ENCODE results near the gene MRPL20. TPM values are rescaled to one million over a fixed set of nuclear protein-coding genes. Genes with fewer than 3 reads are reported as not detected.

MRPL20 gene
- total and polyA plus RNA-seq, 2 donors (not counting 3 experiments of a cell fraction or from before 2014, with no cell fraction given) = 134 to 152 TPM

GRCh38 chr1:1376551-1377226, 30.4 kb downstream of the MRPL20 start:
- Histone ChIP-seq H3K27me3 (ENCODE audit: control insufficient read depth in 2 of 2, insufficient read depth in 2 of 2, low read length in 2 of 2) (no peaks in the 10 kb centered on the region), H3K9ac (replicated peaks; ENCODE audit: extremely low read depth, insufficient read depth, low read length) (no peak overlapping the region), H3K36me3 (ENCODE audit: control insufficient read depth in 2 of 2, extremely low read depth in 1 of 2, insufficient read depth in 2 of 2, low read length in 2 of 2) (peaks cover 0 to 4% of the 10 kb centered on the region in 2 experiments), H4K20me1 (replicated peaks; ENCODE audit: control insufficient read depth, extremely low read depth, insufficient read depth, low read length) (no peaks in the 10 kb centered on the region), H3K27ac (ENCODE audit: insufficient read depth, low read depth, low read length) (no peak overlapping the region), H3K4me1 (ENCODE audit: control insufficient read depth, extremely low read depth, insufficient read depth, low read length) (peaks cover 13% of the 10 kb centered on the region), H3K9me1 (replicated peaks; ENCODE audit: control insufficient read depth, extremely low read depth, insufficient read depth, low read length) (no peaks in the 10 kb centered on the region), H3K4me2 (ENCODE audit: insufficient read depth, low read length) (no peak overlapping the region), H2AFZ (ENCODE audit: low read depth, low read length) (no peak overlapping the region), H3K79me2 (ENCODE audit: control insufficient read depth, insufficient read depth, low read length) (peaks cover 19% of the 10 kb centered on the region), H3K9me3 (replicated peaks; ENCODE audit: control insufficient read depth, insufficient read depth, low read length) (no peaks in the 10 kb centered on the region), H3K4me3 (replicated peaks in 1 of 3; ENCODE audit: insufficient read depth in 1 of 3, low read depth in 1 of 3, low read length in 3 of 3) (no peak overlapping the region)
- intact Hi-C loops (cut with micrococcal nuclease) (no loop called here), dilution Hi-C loops (cut with MboI; ENCODE audit: extremely low pct_ligation_motif_present, low sequenced_read_pairs) (no loop called here)
- BruUV-seq (replicated peaks) = no TSS peak
- POLR2A ChIA-PET = no interaction called here
- TF ChIP-seq JUN (IDR thresholded peaks at IDR 0.05; ENCODE audit: borderline replicate concordance, insufficient read depth, insufficient read length, low read depth) (no peak), FOS (IDR thresholded peaks at IDR 0.05; ENCODE audit: borderline replicate concordance, insufficient read depth, low read length) (no peak), MYC (IDR thresholded peaks at IDR 0.05; ENCODE audit: low read depth, low read length) (no peak), POLR2A (IDR thresholded peaks at IDR 0.05; ENCODE audit: low read depth, low read length) (no peak), CTCF (IDR thresholded peaks at IDR 0.05; ENCODE audit: extremely low read depth in 1 of 2, insufficient read depth in 1 of 2, low read depth in 1 of 2, low read length in 2 of 2) (no peak), EZH2 (IDR thresholded peaks at IDR 0.05; ENCODE audit: borderline replicate concordance, low read depth, low read length, severe bottlenecking) (no peak), POLR2AphosphoS5 (IDR thresholded peaks at IDR 0.05; ENCODE audit: insufficient read depth, low read depth, low read length) (no peak), GATA2 (IDR thresholded peaks at IDR 0.05; ENCODE audit: insufficient read depth, insufficient read length, low read depth, low read length) (no peak)
- TF ChIP-seq, protein P1, sequence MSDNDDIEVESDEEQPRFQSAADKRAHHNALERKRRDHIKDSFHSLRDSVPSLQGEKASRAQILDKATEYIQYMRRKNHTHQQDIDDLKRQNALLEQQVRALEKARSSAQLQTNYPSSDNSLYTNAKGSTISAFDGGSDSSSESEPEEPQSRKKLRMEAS (IDR thresholded peaks at IDR 0.05; ENCODE audit: insufficient read depth, insufficient read length) = no peak
- DNase-seq (ENCODE audit: low read depth, low spot score) = no peak
- FAIRE-seq = no peak
- CTCF ChIA-PET = interaction anchor here (1.9 kb wide), 1 partner anchor 64 kb away, joined by 9 read pairs; no protein-coding TSS in a partner anchor
